HAP-1 (cell line): ENCODE results near the gene ENTPD2.
A peak's percentile ranks its signal among the peaks of the same experiment; 100 is the strongest.
"Not testable (repeated sequence)": the region's sequence is repeated elsewhere in the genome, so short reads cannot be mapped to it uniquely, and the experiment has no call there.

Experiments
- DNase-seq, 2 experiments: peaks; one replicate each; pipeline ENCODE4 v3.0.0-alpha.2; 2016 to 2020; ENCODE audit warnings: low spot score in 2 of 2
- H3K27me3 ChIP-seq: fragments of 250-450 bp; sonication (Bioruptor Pico); 2 replicates; pipeline ENCODE4 v1.5.1; 2020; ENCODE audit warnings: low read depth, mild to moderate bottlenecking, moderate library complexity
- H3K36me3 ChIP-seq: fragments of 250-450 bp; sonication (Bioruptor Pico); replicated peaks from 2 replicates; pipeline ENCODE4 v1.5.1; 2020; ENCODE audit warnings: mild to moderate bottlenecking
- H3K4me1 ChIP-seq: fragments of 250-450 bp; sonication (Bioruptor Pico); 2 replicates; pipeline ENCODE4 v1.5.1; 2020; ENCODE audit warnings: mild to moderate bottlenecking
- H3K4me3 ChIP-seq: fragments of 250-450 bp; sonication (Bioruptor Pico); 2 replicates; pipeline ENCODE4 v1.5.1; 2020; ENCODE audit warnings: mild to moderate bottlenecking, moderate library complexity
- H3K9me3 ChIP-seq: fragments of 250-450 bp; sonication (Bioruptor Pico); 2 replicates; pipeline ENCODE4 v1.5.1; 2020; ENCODE audit warnings: mild to moderate bottlenecking, moderate library complexity
- in situ Hi-C: fragments of 300-500 bp; cut with MboI; formaldehyde crosslinking; loops from 3 replicates; pipeline ENCODE4 v1.14.3; 2020; ENCODE audit warnings: low sequenced_read_pairs, inconsistent platforms, mixed read lengths

Gene ENTPD2

DNA sequence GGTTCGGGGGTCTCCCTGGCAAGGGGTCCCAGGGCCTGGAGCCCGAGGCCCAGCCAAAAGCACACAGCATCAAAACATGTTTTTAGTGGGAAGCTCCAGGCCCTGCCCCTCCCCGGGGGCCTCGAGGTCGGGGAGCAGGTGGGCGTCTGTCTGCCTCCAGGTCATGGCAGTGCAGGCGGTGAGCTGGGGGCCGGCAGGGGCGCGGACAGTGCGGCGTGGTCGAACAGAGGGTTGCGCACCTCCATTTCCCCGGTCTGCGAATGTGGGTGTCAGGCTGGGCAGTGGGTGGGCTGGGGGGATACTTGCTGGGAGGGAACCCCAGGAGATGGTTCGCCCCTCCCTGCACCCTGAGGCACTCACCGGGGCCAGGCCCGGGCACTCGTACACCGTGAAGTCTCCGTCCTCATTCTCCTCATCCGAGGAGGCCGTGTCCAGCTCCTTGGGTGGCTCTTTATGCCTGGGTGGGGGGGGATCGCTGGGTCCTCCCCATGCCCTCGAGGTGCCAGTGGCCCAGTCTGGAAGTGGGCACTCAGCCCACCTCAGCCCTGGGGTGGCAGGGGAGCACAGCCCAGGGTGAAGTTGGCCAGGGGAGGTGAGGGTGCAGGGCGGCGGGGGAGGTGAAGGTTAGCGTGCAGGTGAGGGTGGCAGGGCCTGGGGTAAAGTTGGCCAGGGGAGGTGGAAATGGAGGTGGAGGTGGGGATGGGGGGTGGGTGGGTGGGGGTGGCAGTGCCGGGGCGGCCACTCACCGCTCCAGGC is 14.1 kb downstream of the ENTPD2 start:
- peaks cover 3% of the 10 kb centered on the region; the same call in 1 of the 2 replicates for H3K27me3 ChIP-seq
- DNase-seq, result no peak
- no peaks in the 10 kb centered on the region for H3K9me3 ChIP-seq
- no peak overlapping the region for H3K4me3 ChIP-seq
- H3K36me3 ChIP-seq, result peaks cover 12% of the 10 kb centered on the region; the same call in 1 of the 2 replicates
- H3K4me1 ChIP-seq, result no peaks in the 10 kb centered on the region; the same call in 1 of the 2 replicates
- in situ Hi-C loops, result loop anchor here (10.0 kb wide), 1 partner anchor 255 kb away; no protein-coding TSS in a partner anchor

DNA sequence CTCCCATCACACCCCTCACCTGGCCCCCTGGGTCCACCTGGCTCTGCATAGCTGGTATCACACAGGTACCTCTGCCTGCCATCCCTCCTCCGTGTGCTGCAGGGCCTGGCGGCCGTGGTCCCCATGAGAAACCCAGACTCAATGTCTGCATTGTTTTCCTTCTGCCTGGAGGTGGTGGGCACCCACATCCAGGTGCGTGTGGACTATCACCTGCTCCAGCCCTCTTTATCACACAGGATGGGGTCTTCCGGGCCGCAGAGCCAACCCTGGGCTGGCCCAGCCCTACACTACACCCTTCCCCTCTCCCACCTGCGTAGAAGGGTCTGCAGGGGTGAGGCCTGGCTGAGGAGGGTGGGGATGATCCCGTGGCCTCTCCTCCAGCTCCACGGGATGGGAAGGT is 14.9 kb downstream of the ENTPD2 start:
- H3K27me3 ChIP-seq, result peaks cover 6% of the 10 kb centered on the region; the same call in 1 of the 2 replicates
- peaks cover 12% of the 10 kb centered on the region; the same call in 1 of the 2 replicates for H3K36me3 ChIP-seq
- no peak overlapping the region for H3K4me3 ChIP-seq
- DNase-seq, result no peak
- no peaks in the 10 kb centered on the region for H3K4me1 ChIP-seq
- H3K9me3 ChIP-seq, result no peaks in the 10 kb centered on the region
- in situ Hi-C loops, result loop anchor here (10.0 kb wide), 1 partner anchor 254 kb away; no protein-coding TSS in a partner anchor

DNA sequence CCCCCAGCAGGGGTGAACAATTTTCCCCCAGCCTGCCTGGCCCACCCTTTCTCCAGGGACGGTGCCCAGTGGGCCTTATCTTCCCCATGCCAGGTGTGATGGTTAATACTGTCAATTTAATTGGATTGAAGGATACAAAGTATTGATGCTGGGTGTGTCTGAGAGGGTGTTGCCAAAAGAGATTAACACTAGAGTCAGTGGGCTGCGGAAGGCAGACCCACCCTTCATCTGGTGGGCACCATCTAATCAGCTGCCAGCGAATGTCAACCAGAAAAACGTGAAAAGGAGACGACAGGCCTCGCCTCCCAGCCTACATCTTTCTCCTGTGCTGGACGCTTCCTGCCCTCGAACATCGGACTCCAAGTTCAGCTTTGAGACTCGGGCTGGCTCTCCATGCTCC is 16.4 kb downstream of the ENTPD2 start:
- DNase-seq, result no peak
- Histone ChIP-seq H3K4me3 (no peak overlapping the region), H3K36me3 (peaks cover 12% of the 10 kb centered on the region; the same call in 1 of the 2 replicates), H3K27me3 (peaks cover 6% of the 10 kb centered on the region; the same call in 1 of the 2 replicates), H3K4me1 (no peaks in the 10 kb centered on the region), H3K9me3 (no peaks in the 10 kb centered on the region)
- in situ Hi-C loops, result loop anchor here (10.0 kb wide), 1 partner anchor 253 kb away; no protein-coding TSS in a partner anchor

DNA sequence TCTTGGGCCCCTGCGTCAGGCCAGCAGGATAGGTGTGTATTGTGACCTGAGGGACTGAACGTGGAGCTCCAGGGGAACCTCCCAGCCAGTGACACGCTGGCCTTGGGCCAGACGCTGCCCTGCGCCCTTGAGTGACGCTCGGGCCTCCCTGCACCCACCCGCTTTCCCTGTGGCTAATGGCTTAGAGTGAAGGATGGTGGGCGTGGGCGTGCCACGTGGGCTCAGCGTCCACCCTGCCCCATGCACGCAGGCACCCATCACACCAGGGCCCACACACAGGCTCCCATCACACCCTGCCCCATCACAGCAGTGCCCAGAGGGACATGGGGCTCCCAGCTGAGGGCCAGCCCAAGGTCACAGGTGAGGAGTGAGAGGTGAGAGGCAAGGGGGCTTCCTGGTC is 16.8 kb downstream of the ENTPD2 start:
- Histone ChIP-seq H3K4me3 (no peak overlapping the region), H3K4me1 (no peaks in the 10 kb centered on the region)
- in situ Hi-C loops, result loop anchor here (10.0 kb wide), 1 partner anchor 252 kb away; no protein-coding TSS in a partner anchor

DNA sequence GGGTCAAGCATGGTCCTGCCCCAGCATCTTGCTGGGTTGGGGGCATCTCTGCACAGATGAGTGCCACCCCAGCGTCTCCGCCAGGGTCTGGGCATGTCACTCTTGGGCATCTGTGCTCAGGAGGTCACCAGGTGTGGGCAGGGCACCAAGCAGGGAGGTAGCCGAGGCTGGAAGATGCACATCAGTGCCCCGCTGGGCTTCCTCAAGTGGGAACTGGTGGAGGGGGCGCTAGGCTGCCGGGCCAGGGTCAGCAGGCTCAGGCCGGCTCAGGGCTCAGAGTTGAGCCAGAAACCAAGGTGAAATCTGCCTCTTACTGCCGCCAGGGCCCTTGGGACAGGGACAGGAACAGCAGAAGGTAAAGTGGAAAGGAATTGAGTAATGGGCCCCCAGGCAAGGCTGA is 17.9 kb downstream of the ENTPD2 start:
- Histone ChIP-seq H3K4me1 (no peaks in the 10 kb centered on the region), H3K27me3 (peaks cover 6% of the 10 kb centered on the region; the same call in 1 of the 2 replicates), H3K4me3 (no peak overlapping the region), H3K9me3 (no peaks in the 10 kb centered on the region), H3K36me3 (peaks cover 12% of the 10 kb centered on the region; the same call in 1 of the 2 replicates)
- in situ Hi-C loops, result loop anchor here (10.0 kb wide), 1 partner anchor 251 kb away; no protein-coding TSS in a partner anchor
- no peak for DNase-seq

More for the DNA sequence above, 16.8 kb downstream of the ENTPD2 start:
- DNase-seq, result no peak
- Histone ChIP-seq H3K27me3 (peaks cover 6% of the 10 kb centered on the region; the same call in 1 of the 2 replicates), H3K36me3 (peaks cover 12% of the 10 kb centered on the region; the same call in 1 of the 2 replicates), H3K9me3 (no peaks in the 10 kb centered on the region)

DNA sequence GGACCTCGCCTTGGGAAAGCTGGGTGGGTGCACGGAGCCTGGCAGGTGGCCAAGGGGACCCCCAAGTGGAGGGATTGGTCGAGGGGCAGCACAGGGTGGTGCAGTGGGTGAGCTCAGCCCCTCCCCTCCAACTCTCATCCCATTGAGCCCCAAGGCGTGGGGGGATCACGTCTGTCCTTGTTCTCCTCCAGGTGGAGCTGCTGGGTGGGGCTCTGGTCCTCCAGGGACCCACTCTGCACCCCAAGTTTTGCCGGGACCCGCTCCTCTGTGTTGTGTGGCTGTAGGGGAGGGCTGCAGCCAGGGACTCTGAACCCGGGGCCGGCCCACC is 18.4 kb downstream of the ENTPD2 start:
- no peaks in the 10 kb centered on the region for H3K9me3 ChIP-seq
- no peak for DNase-seq
- H3K4me1 ChIP-seq, result no peaks in the 10 kb centered on the region
- peaks cover 12% of the 10 kb centered on the region; the same call in 1 of the 2 replicates for H3K36me3 ChIP-seq
- H3K4me3 ChIP-seq, result no peak overlapping the region
- peaks cover 6% of the 10 kb centered on the region; the same call in 1 of the 2 replicates for H3K27me3 ChIP-seq
- in situ Hi-C loops, result loop anchor here (10.0 kb wide), 1 partner anchor 251 kb away; no protein-coding TSS in a partner anchor

DNA sequence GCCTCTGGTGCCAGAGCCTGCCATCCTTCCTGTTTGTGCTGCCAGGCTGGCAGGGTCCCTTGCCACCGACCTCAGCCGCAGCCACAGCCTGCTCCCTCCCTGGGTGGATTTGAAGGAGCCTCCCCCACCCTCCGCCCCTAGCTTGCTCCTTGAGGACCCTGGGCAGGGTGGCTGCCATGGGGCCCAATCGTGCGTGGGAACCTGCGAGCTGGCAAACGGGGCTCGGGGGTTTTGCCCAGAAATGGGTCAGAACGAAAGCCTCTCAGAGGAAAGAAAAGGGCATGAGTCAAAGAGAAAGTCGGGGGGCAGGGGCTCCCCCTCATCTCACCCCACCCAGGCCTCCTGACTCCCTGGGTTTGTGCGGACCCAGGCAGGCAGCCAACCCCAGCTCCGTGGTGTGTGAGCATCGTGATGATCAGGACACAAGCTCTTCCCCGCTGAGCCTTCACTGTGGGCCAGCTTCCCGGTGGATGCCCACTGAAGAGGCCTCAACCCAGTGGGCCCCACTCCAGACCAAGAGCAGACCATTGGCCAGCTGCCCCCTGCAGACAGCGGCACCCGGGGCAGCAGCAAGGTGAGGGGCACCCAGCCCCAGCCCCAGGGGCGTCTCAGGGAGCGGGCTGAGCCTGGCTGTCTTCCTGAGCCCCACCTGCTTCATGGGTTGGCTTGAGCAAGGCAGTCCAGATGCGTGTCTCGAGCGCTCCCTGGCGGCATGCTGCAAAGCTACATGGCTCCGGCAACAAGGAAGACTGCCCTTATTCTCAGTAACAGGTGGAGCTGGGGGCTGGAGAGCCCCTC is 19.0 kb downstream of the ENTPD2 start:
- Histone ChIP-seq H3K27me3 (peaks cover 6% of the 10 kb centered on the region; the same call in 1 of the 2 replicates), H3K4me1 (no peaks in the 10 kb centered on the region), H3K36me3 (peaks cover 11% of the 10 kb centered on the region; the same call in 1 of the 2 replicates), H3K9me3 (no peaks in the 10 kb centered on the region), H3K4me3 (no peak overlapping the region)
- DNase-seq, result peak; percentile 71 to 91
- in situ Hi-C loops, result loop anchor here (10.0 kb wide), 1 partner anchor 250 kb away; no protein-coding TSS in a partner anchor

DNA sequence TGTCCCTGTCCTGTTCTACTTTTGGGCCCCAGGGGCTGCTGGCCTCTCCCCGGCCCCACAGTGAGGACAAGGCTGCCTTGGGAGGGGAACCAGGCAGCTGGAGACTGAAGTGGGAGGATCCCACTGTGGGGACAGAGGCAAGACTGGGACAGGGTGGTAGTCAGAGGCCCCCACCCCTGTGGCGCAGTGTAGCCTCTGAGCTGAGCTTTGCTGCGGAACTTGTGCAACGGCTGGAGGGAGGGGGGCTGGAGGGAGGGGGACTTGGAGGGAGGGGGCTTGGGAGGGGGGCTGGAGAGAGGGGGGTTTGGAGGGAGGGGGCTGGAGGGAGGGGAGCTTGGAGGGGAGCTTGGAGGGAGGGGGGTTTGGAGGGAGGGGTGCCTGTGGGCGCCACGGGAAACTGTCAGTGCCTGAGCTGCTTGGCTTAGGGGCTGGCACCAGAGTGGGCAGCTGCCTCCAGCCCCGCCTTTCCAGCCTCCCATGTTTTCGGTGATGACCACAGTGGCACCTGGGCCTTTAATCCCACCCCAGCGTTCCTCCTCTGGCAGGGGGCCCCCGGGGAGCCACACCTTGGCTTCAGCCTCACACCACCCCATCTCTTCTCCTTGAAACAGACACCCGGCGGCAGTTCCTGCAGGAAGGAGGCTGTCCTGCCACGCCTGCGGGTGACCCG is 19.7 kb downstream of the ENTPD2 start:
- no peak for DNase-seq
- no peaks in the 10 kb centered on the region for H3K9me3 ChIP-seq
- in situ Hi-C loops, result loop anchor here (10.0 kb wide), 1 partner anchor 249 kb away; no protein-coding TSS in a partner anchor
- H3K36me3 ChIP-seq, result 0 out of 2 replicates have a peak, but pooled peaks cover 6% of the 10 kb centered on the region
- H3K4me1 ChIP-seq, result peaks cover under 1% of the 10 kb centered on the region
- no peak overlapping the region for H3K4me3 ChIP-seq
- H3K27me3 ChIP-seq, result peaks cover 6% of the 10 kb centered on the region; the same call in 1 of the 2 replicates

DNA sequence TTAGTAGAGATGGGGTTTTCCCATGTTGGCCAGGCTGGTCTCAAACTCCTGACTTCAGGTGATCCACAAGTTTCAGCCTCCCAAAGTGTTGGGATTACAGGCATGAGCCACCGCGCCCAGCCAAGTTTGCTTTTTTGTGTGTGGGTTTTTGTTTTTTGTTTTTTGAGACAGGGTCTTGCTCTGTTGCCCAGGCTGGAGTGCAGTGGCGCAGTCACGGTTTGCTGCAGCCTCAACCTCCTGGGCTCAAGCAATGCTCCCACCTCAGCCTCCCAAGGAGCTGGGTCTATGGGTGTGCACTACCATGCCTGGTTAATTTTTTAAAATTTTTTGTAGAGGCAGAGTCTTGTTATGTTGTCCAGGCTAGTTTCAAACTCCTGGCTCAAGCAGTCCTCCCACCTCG is 20.4 kb downstream of the ENTPD2 start:
- not testable (repeated sequence) for DNase-seq, H3K36me3 ChIP-seq, H3K9me3 ChIP-seq, H3K4me3 ChIP-seq, H3K27me3 ChIP-seq, H3K4me1 ChIP-seq
- in situ Hi-C loops, result loop anchor here (10.0 kb wide), 1 partner anchor 249 kb away; no protein-coding TSS in a partner anchor

DNA sequence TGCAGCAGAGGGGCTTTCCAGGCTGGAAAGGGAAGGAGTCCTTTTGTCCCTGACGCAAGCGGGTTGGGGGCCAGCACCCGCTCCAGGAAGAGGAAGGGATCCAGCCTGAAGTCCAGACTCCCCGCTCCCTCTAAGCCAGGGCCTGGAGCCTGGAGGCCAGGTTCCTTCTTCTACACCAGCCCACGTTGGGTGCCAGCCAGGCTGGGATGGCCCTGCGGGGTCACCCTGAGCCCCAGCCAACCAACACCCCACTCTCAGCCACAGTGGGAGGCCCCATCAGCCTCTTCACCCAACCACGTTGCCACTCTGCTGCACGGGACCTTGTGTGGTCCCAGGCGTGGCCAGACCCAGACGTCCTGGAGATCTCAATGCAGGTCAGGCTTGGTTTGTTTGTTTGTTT is 21.0 kb downstream of the ENTPD2 start:
- Histone ChIP-seq H3K36me3 (no peaks in the 10 kb centered on the region), H3K4me1 (peaks cover 8% of the 10 kb centered on the region), H3K27me3 (peaks cover 6% of the 10 kb centered on the region; the same call in 1 of the 2 replicates), H3K9me3 (no peaks in the 10 kb centered on the region), H3K4me3 (no peak overlapping the region)
- DNase-seq, result no peak
- in situ Hi-C loops, result loop anchor here (10.0 kb wide), 1 partner anchor 248 kb away; no protein-coding TSS in a partner anchor

DNA sequence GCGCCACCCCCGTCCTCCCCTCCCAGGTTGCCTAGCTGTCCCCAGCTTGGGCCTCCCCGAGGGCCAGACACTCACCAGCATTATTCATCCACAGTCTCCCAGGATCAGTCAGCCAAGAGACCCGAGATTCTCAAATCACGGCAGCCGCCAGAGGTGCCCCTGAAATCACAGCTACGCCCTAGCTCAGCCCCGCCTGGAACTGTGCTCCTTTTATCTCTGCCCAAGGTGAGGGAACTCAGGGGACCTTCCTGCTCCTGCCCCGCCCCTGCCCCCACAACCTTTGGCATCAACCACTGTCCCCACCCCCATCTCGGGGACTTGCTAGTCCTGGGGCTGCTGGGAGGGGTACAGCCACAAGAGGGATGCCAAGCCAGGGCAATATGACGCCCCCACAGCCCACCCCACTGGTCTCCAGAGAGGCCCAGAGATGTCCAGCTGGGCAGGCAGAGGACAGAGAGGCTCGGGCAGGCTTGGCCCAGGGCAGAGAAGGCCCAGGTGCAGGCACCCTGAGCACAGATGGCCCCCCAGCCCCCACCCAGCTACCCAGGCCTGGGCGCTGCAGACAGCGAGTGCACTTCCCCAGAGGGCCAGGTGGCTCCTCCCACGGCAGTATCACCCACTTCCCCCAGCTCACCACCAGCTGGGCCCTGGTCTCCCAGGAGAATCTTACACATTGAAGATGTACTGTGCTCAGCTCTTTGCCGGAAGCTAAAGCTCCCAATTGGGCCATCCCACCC is 21.8 kb downstream of the ENTPD2 start, which contains the start of gene FUT7:
Gene FUT7, minus strand, starts transcription at position 185 of the 737 bp plus-strand sequence. Its CDS starts 97 bp downstream, at position 88.
- no peaks in the 10 kb centered on the region for H3K36me3 ChIP-seq
- in situ Hi-C loops, result loop anchor here (10.0 kb wide), 1 partner anchor 247 kb away; no protein-coding TSS in a partner anchor
- no peaks in the 10 kb centered on the region for H3K9me3 ChIP-seq
- peaks cover 6% of the 10 kb centered on the region; the same call in 1 of the 2 replicates for H3K27me3 ChIP-seq
- no peak for DNase-seq
- H3K4me1 ChIP-seq, result peaks cover 8% of the 10 kb centered on the region
- H3K4me3 ChIP-seq, result no peak within 1 kb of the TSS
